Activated CD8-positive, alpha-beta T cell treated with anti-CD3 and anti-CD28 coated beads for 36 hours (primary cell): ENCODE results near the gene PODXL2. TPM values are rescaled to one million over a fixed set of nuclear protein-coding genes. Genes with fewer than 3 reads are reported as not detected.
A peak's percentile ranks its signal among the peaks of the same experiment; 100 is the strongest.

Experiments
- ATAC-seq: fragments of 200-7000 bp; cut with Tn5 transposase; one replicate; pipeline ENCODE4 v1.10.0; 2021; ENCODE audit warnings: mild to moderate bottlenecking, moderate library complexity
- CTCF ChIA-PET: fragments of 350-600 bp; sonication (Branson Sonifier 250); formaldehyde crosslinking; loops from one replicate; lab custom pipeline; 2021; ENCODE audit warnings: antibody characterized with exemption; lab: Charles Lee
- POLR2A ChIA-PET: fragments of 350-600 bp; sonication (Branson Sonifier 250); formaldehyde crosslinking; loops from one replicate; lab custom pipeline; 2021; ENCODE audit warnings: antibody characterized with exemption; lab: Charles Lee
- DNase-seq: peaks from one replicate; pipeline ENCODE4 v3.0.0-alpha.2; 2020
- H3K27ac Mint-ChIP-seq: one replicate; pipeline ENCODE4 v1.8.0; 2021; ENCODE audit warnings: mild to moderate bottlenecking, mixed read lengths
- H3K27me3 Mint-ChIP-seq: one replicate; pipeline ENCODE4 v1.8.0; 2021; ENCODE audit warnings: mixed read lengths
- H3K36me3 Mint-ChIP-seq: one replicate; pipeline ENCODE4 v1.8.0; 2021; ENCODE audit warnings: low read depth, mixed read lengths
- H3K4me1 Mint-ChIP-seq: one replicate; pipeline ENCODE4 v1.8.0; 2021; ENCODE audit warnings: low read depth, mixed read lengths
- H3K4me3 Mint-ChIP-seq: one replicate; pipeline ENCODE4 v1.8.0; 2021; ENCODE audit warnings: mild to moderate bottlenecking, moderate library complexity, mixed read lengths
- H3K9me3 Mint-ChIP-seq: one replicate; pipeline ENCODE4 v1.8.0; 2021; ENCODE audit warnings: mixed read lengths
- intact Hi-C: fragments of 100-400 bp; cut with micrococcal nuclease; formaldehyde crosslinking; loops from one replicate; pipeline ENCODE4 v1.10.0; 2022
- total RNA-seq, 2 experiments: library from RNA; stranded (reverse); gene quantifications; one replicate each; pipeline ENCODE4 v1.2.3, GENCODE V29; 2021
- TF ChIP-seq, protein P1 (sequence below): fragments of 200-600 bp; IDR thresholded peaks from one replicate; pipeline ENCODE4 v1.8.0; 2022; ENCODE audit warnings: antibody characterized with exemption, mild to moderate bottlenecking

Gene PODXL2
- total RNA-seq, 2 experiments from 2014 or later: 1.1 to 1.3 TPM

- Mint-ChIP-seq H3K4me1 (peaks cover 22% of the 10 kb centered on the region), H3K4me3 (peak overlapping the region; percentile 83), H3K27ac (peak overlapping the region; percentile 93), H3K9me3 (no peaks in the 10 kb centered on the region), H3K36me3 (peaks cover 2% of the 10 kb centered on the region), H3K27me3 (no peaks in the 10 kb centered on the region)
- ChIA-PET CTCF (interaction anchor here (0.9 to 8.8 kb wide), 2 partner anchors 16 to 42 kb away, joined by 3 to 86 read pairs; no protein-coding TSS in a partner anchor), POLR2A (interaction anchor here (0.6 to 2.7 kb wide), 7 partner anchors 9 to 522 kb away, joined by 3 to 14 read pairs (median 5); no protein-coding TSS in a partner anchor)
- intact Hi-C loops: no loop called here
- peak; percentile 35 for ATAC-seq
- TF ChIP-seq, protein P1, sequence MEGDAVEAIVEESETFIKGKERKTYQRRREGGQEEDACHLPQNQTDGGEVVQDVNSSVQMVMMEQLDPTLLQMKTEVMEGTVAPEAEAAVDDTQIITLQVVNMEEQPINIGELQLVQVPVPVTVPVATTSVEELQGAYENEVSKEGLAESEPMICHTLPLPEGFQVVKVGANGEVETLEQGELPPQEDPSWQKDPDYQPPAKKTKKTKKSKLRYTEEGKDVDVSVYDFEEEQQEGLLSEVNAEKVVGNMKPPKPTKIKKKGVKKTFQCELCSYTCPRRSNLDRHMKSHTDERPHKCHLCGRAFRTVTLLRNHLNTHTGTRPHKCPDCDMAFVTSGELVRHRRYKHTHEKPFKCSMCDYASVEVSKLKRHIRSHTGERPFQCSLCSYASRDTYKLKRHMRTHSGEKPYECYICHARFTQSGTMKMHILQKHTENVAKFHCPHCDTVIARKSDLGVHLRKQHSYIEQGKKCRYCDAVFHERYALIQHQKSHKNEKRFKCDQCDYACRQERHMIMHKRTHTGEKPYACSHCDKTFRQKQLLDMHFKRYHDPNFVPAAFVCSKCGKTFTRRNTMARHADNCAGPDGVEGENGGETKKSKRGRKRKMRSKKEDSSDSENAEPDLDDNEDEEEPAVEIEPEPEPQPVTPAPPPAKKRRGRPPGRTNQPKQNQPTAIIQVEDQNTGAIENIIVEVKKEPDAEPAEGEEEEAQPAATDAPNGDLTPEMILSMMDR: no peak
- DNase-seq: peak; percentile 43
Observed at GRCh38 chr3:127590282-127590592, 38.7 kb upstream of the PODXL2 start.

- peak; percentile 86 for DNase-seq
- H3K36me3 Mint-ChIP-seq: peaks cover 2% of the 10 kb centered on the region
- POLR2A ChIA-PET: interaction anchor here (0.6 to 2.7 kb wide), 8 partner anchors 9 to 521 kb away, joined by 3 to 14 read pairs (median 5); no protein-coding TSS in a partner anchor
- intact Hi-C loops: no loop called here
- H3K4me3 Mint-ChIP-seq: peak within 1 kb of the TSS; percentile 83
- no peaks in the 10 kb centered on the region for H3K27me3 Mint-ChIP-seq
- ATAC-seq: peak; percentile 85
- TF ChIP-seq, protein P1: no peak
- CTCF ChIA-PET: interaction anchor here (0.9 to 8.8 kb wide), 2 partner anchors 16 to 43 kb away, joined by 3 to 86 read pairs; no protein-coding TSS in a partner anchor
- peaks cover 20% of the 10 kb centered on the region for H3K4me1 Mint-ChIP-seq
- H3K9me3 Mint-ChIP-seq: no peaks in the 10 kb centered on the region
- H3K27ac Mint-ChIP-seq: peak within 1 kb of the TSS; percentile 93
Observed at GRCh38 chr3:127590593-127591465, 38.2 kb upstream of the PODXL2 start, which contains the start of gene TPRA1. TPRA1 (minus strand) TSS chr3:127590733; CDS start chr3:127580146, 10,587 bp downstream.

DNA sequence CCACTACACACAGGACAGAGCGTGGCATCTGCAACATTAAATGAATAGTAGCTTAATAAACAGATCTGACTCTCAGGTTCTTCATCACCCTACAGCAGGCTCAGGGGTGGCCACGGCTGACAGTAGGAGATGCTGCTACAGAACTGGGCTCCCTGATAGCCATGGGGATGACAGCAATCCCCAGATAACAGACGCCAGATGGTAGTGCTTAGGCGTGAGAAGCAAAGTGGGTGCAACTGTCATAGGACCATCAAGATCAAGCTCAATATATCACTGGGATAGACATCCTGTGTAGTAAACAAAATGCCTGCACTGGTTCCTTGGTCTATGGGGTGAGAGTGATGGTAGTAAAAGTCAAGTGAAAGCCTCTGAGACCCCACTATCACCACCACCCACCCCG is 35.8 kb upstream of the PODXL2 start:
- DNase-seq (no peak), ATAC-seq (no peak)
- Mint-ChIP-seq H3K4me1 (peaks cover 22% of the 10 kb centered on the region), H3K36me3 (peaks cover 3% of the 10 kb centered on the region), H3K27ac (no peak overlapping the region), H3K27me3 (no peaks in the 10 kb centered on the region), H3K4me3 (no peak overlapping the region), H3K9me3 (no peaks in the 10 kb centered on the region)
- TF ChIP-seq, protein P1: no peak
- ChIA-PET CTCF (interaction anchor here (1.4 kb wide), 1 partner anchor 18 kb away, joined by 5 read pairs; no protein-coding TSS in a partner anchor), POLR2A (no interaction called here)
- intact Hi-C loops: no loop called here

GRCh38 chr3:127595303-127595702 is 33.7 kb upstream of the PODXL2 start:
- intact Hi-C loops: no loop called here

More at GRCh38 chr3:127595303-127595702, 33.7 kb upstream of the PODXL2 start:
- ChIA-PET CTCF (no interaction called here), POLR2A (interaction anchor here (1.4 to 5.8 kb wide), 2 partner anchors 14 to 77 kb away, joined by 7 to 74 read pairs; partner anchors contain the start of gene ABTB1)
- Mint-ChIP-seq H3K27ac (no peak overlapping the region), H3K36me3 (peaks cover 19% of the 10 kb centered on the region), H3K4me3 (no peak overlapping the region), H3K9me3 (no peaks in the 10 kb centered on the region), H3K27me3 (no peaks in the 10 kb centered on the region), H3K4me1 (peaks cover 25% of the 10 kb centered on the region)
- DNase-seq: no peak
- no peak for ATAC-seq
- TF ChIP-seq, protein P1: no peak
